Stimulated activated effector memory CD8-positive, alpha-beta T cell treated with anti-CD3 and anti-CD28 coated beads, Interleukin-12 subunit alpha, Interleukin-12 subunit beta, amount 100 ng/mL, for 72 hours (primary cell): ENCODE data around the gene SYNPO.

Experiments used
- ATAC-seq: fragments of 150-1000 bp; cut with Tn5 transposase; 2 replicates; pipeline ENCODE4 v1.10.0; 2021
- DNase-seq, 2 donors: peaks; one replicate each; pipeline ENCODE4 v3.0.0; 2021 to 2022; ENCODE audit warnings: low spot score in 2 of 2
- H3K27ac Mint-ChIP-seq: one replicate; pipeline ENCODE4 v1.8.0; 2022; ENCODE audit warnings: mild to moderate bottlenecking, mixed read lengths
- H3K36me3 Mint-ChIP-seq: one replicate; pipeline ENCODE4 v1.8.0; 2022; ENCODE audit warnings: mild to moderate bottlenecking, mixed read lengths
- H3K4me1 Mint-ChIP-seq: one replicate; pipeline ENCODE4 v1.8.0; 2022; ENCODE audit warnings: mixed read lengths
- H3K4me3 Mint-ChIP-seq: one replicate; pipeline ENCODE4 v1.8.0; 2022; ENCODE audit warnings: mild to moderate bottlenecking, mixed read lengths
- H3K9me3 Mint-ChIP-seq: one replicate; pipeline ENCODE4 v1.8.0; 2022; ENCODE audit warnings: mixed read lengths

SYNPO gene

GRCh38 chr5:150603052-150603451 lies 37.4 kb upstream of the SYNPO start:
- Mint-ChIP-seq H3K4me3 (no peak overlapping the region), H3K27ac (no peak overlapping the region), H3K36me3 (no peaks in the 10 kb centered on the region), H3K4me1 (no peaks in the 10 kb centered on the region), H3K9me3 (no peaks in the 10 kb centered on the region)
- DNase-seq: no peak
- ATAC-seq: no peak

GRCh38 chr5:150603491-150603890 lies 37.0 kb upstream of the SYNPO start:
- ATAC-seq (no peak), DNase-seq (no peak)
- Mint-ChIP-seq H3K4me3 (no peak overlapping the region), H3K4me1 (no peaks in the 10 kb centered on the region), H3K36me3 (no peaks in the 10 kb centered on the region), H3K9me3 (no peaks in the 10 kb centered on the region), H3K27ac (no peak overlapping the region)

GRCh38 chr5:150604010-150604409 lies 36.5 kb upstream of the SYNPO start:
- no peak overlapping the region for H3K27ac Mint-ChIP-seq
- ATAC-seq: no peak

GRCh38 chr5:150604894-150605440 lies 35.5 kb upstream of the SYNPO start:
- Mint-ChIP-seq H3K4me3 (no peak overlapping the region), H3K36me3 (no peaks in the 10 kb centered on the region), H3K4me1 (no peaks in the 10 kb centered on the region), H3K9me3 (no peaks in the 10 kb centered on the region), H3K27ac (no peak overlapping the region)
- ATAC-seq (no peak), DNase-seq (no peak)

More at GRCh38 chr5:150604010-150604409, 36.5 kb upstream of the SYNPO start:
- Mint-ChIP-seq H3K4me3 (no peak overlapping the region), H3K36me3 (no peaks in the 10 kb centered on the region), H3K9me3 (no peaks in the 10 kb centered on the region), H3K4me1 (no peaks in the 10 kb centered on the region)
- no peak for DNase-seq

- no peak overlapping the region for H3K4me3 Mint-ChIP-seq
- no peaks in the 10 kb centered on the region for H3K9me3 Mint-ChIP-seq
- H3K36me3 Mint-ChIP-seq: no peaks in the 10 kb centered on the region
- DNase-seq (no peak), ATAC-seq (no peak)
- no peak overlapping the region for H3K27ac Mint-ChIP-seq
- H3K4me1 Mint-ChIP-seq: no peaks in the 10 kb centered on the region
These were observed 34.9 kb upstream of the SYNPO start for GRCh38 chr5:150605546-150605945.

- H3K27ac Mint-ChIP-seq: no peak overlapping the region
- H3K4me3 Mint-ChIP-seq: no peak overlapping the region
- H3K9me3 Mint-ChIP-seq: no peaks in the 10 kb centered on the region
- H3K4me1 Mint-ChIP-seq: no peaks in the 10 kb centered on the region
- H3K36me3 Mint-ChIP-seq: no peaks in the 10 kb centered on the region
- ATAC-seq (no peak), DNase-seq (no peak)
These were observed 34.0 kb upstream of the SYNPO start for GRCh38 chr5:150606476-150606875.

- no peaks in the 10 kb centered on the region for H3K4me1 Mint-ChIP-seq
- H3K4me3 Mint-ChIP-seq: no peak overlapping the region
- no peak overlapping the region for H3K27ac Mint-ChIP-seq
- no peak for ATAC-seq
- no peak for DNase-seq
- no peaks in the 10 kb centered on the region for H3K36me3 Mint-ChIP-seq
- H3K9me3 Mint-ChIP-seq: no peaks in the 10 kb centered on the region
These were observed 33.4 kb upstream of the SYNPO start for GRCh38 chr5:150607105-150607504.

GRCh38 chr5:150607991-150608390 lies 32.5 kb upstream of the SYNPO start:
- Mint-ChIP-seq H3K9me3 (no peaks in the 10 kb centered on the region), H3K4me1 (no peaks in the 10 kb centered on the region), H3K4me3 (no peak overlapping the region), H3K27ac (no peak overlapping the region), H3K36me3 (no peaks in the 10 kb centered on the region)
- no peak for ATAC-seq
- DNase-seq: no peak

GRCh38 chr5:150608991-150609390 lies 31.5 kb upstream of the SYNPO start:
- DNase-seq (no peak), ATAC-seq (no peak)
- Mint-ChIP-seq H3K4me3 (no peak overlapping the region), H3K27ac (no peak overlapping the region), H3K36me3 (no peaks in the 10 kb centered on the region), H3K4me1 (no peaks in the 10 kb centered on the region), H3K9me3 (no peaks in the 10 kb centered on the region)

GRCh38 chr5:150609843-150610584 lies 30.4 kb upstream of the SYNPO start:
- no peak overlapping the region for H3K27ac Mint-ChIP-seq
- no peaks in the 10 kb centered on the region for H3K36me3 Mint-ChIP-seq
- DNase-seq: no peak
- H3K4me1 Mint-ChIP-seq: no peaks in the 10 kb centered on the region
- H3K9me3 Mint-ChIP-seq: no peaks in the 10 kb centered on the region
- ATAC-seq: no peak
- no peak overlapping the region for H3K4me3 Mint-ChIP-seq

- ATAC-seq (no peak), DNase-seq (no peak)
- Mint-ChIP-seq H3K4me3 (no peak overlapping the region), H3K27ac (no peak overlapping the region), H3K9me3 (no peaks in the 10 kb centered on the region), H3K36me3 (no peaks in the 10 kb centered on the region), H3K4me1 (no peaks in the 10 kb centered on the region)
These were observed 29.4 kb upstream of the SYNPO start for GRCh38 chr5:150611026-150611425.

- Mint-ChIP-seq H3K27ac (no peak overlapping the region), H3K9me3 (no peaks in the 10 kb centered on the region), H3K4me1 (no peaks in the 10 kb centered on the region), H3K4me3 (no peak overlapping the region), H3K36me3 (no peaks in the 10 kb centered on the region)
- no peak for ATAC-seq
- DNase-seq: no peak
These were observed 28.1 kb upstream of the SYNPO start for GRCh38 chr5:150612405-150612804.

- no peak for ATAC-seq
- Mint-ChIP-seq H3K27ac (no peak overlapping the region), H3K9me3 (no peaks in the 10 kb centered on the region), H3K36me3 (no peaks in the 10 kb centered on the region), H3K4me3 (no peak overlapping the region), H3K4me1 (no peaks in the 10 kb centered on the region)
- no peak for DNase-seq
These were observed 27.4 kb upstream of the SYNPO start for GRCh38 chr5:150612905-150613670.

- ATAC-seq (no peak), DNase-seq (no peak)
- no peaks in the 10 kb centered on the region for H3K4me1 Mint-ChIP-seq
- H3K36me3 Mint-ChIP-seq: no peaks in the 10 kb centered on the region
- no peaks in the 10 kb centered on the region for H3K9me3 Mint-ChIP-seq
- no peak overlapping the region for H3K27ac Mint-ChIP-seq
- H3K4me3 Mint-ChIP-seq: no peak overlapping the region
These were observed 26.3 kb upstream of the SYNPO start for GRCh38 chr5:150613991-150614660.

GRCh38 chr5:150614661-150615060 lies 25.8 kb upstream of the SYNPO start:
- DNase-seq (no peak), ATAC-seq (no peak)
- Mint-ChIP-seq H3K4me3 (no peak overlapping the region), H3K9me3 (no peaks in the 10 kb centered on the region), H3K27ac (no peak overlapping the region), H3K36me3 (no peaks in the 10 kb centered on the region), H3K4me1 (no peaks in the 10 kb centered on the region)
